Endothelial cell of umbilical vein (primary cell): ENCODE measurements around the gene NFATC3. TPM values are rescaled to one million over a fixed set of nuclear protein-coding genes. Genes with fewer than 3 reads are reported as not detected.

Experiments used
- BruUV-seq: library from RNA; stranded (reverse); fragments of 400-500 nt; replicated peaks from 2 replicates; lab custom pipeline; 2021; lab: Mats Ljungman, UMichigan
- CTCF ChIA-PET: fragments of 300-600, 350-600 bp; sonication (Branson Sonifier 250); formaldehyde crosslinking; loops from one replicate; lab custom pipeline; 2021; ENCODE audit warnings: antibody characterized with exemption, inconsistent platforms; lab: Charles Lee
- POLR2A ChIA-PET: fragments of 300-600, 350-600 bp; sonication (Branson Sonifier 250); formaldehyde crosslinking; loops from one replicate; lab custom pipeline; 2021; ENCODE audit warnings: antibody characterized with exemption, inconsistent platforms; lab: Charles Lee
- DNase-seq: peaks from one replicate; pipeline ENCODE4 v3.0.0-alpha.2; 2011; ENCODE audit warnings: low read depth, low spot score
- FAIRE-seq: peaks from 2 replicates; lab custom pipeline; 2011; peaks lifted over from hg19 to GRCh38; lab: Jason Lieb, UNC
- H2AFZ ChIP-seq: 2 replicates; pipeline ENCODE4 v1.6.0; 2012; ENCODE audit warnings: low read depth, low read length, control low read depth, inconsistent platforms
- H3K27ac ChIP-seq: 2 replicates; pipeline ENCODE4 v1.5.1; 2011; ENCODE audit warnings: low read depth, mild to moderate bottlenecking, control low read depth, low read length, moderate library complexity; ENCODE audit not compliant: insufficient read depth
- H3K27me3 ChIP-seq, 2 experiments: 2 replicates each; pipeline versions ENCODE4 v1.6.0 to v1.6.1; 2011; ENCODE audit warnings: low read length in 2 of 2, mixed read lengths in 1 of 2; ENCODE audit not compliant: control insufficient read depth in 2 of 2, insufficient read depth in 2 of 2
- H3K36me3 ChIP-seq, 2 experiments: 2 replicates in 1 of 2; 3 replicates in 1 of 2; pipeline ENCODE4 v1.5.1; 2011; ENCODE audit warnings: low read length in 2 of 2, mild to moderate bottlenecking in 1 of 2, moderate library complexity in 1 of 2; ENCODE audit not compliant: control insufficient read depth in 2 of 2, insufficient read depth in 2 of 2; ENCODE audit errors: extremely low read depth in 1 of 2
- H3K4me1 ChIP-seq: 3 replicates; pipeline ENCODE4 v1.5.1; 2011; ENCODE audit warnings: mild to moderate bottlenecking, low read length; ENCODE audit not compliant: control insufficient read depth, insufficient read depth; ENCODE audit errors: extremely low read depth
- H3K4me2 ChIP-seq: 2 replicates; pipeline ENCODE4 v1.6.1; 2011; ENCODE audit warnings: low read length, control low read depth, mixed read lengths; ENCODE audit not compliant: insufficient read depth
- H3K4me3 ChIP-seq, 3 experiments: fragments of 200-600 bp in 1 of 3; sonication (generic), shearing (Covaris generic) in 1 of 3; replicated peaks in 1 of 3; 2 replicates each; pipeline ENCODE4 v1.5.1; 2011 to 2016; ENCODE audit warnings: control low read depth in 3 of 3, low read length in 3 of 3, mild to moderate bottlenecking in 2 of 3, inconsistent platforms in 1 of 3, low read depth in 1 of 3, moderate library complexity in 1 of 3; ENCODE audit not compliant: insufficient read depth in 1 of 3
- H3K79me2 ChIP-seq: 2 replicates; pipeline ENCODE4 v1.6.0; 2012; ENCODE audit warnings: low read length, inconsistent platforms; ENCODE audit not compliant: control insufficient read depth, insufficient read depth
- H3K9ac ChIP-seq: replicated peaks from 2 replicates; pipeline ENCODE3; 2011; ENCODE audit warnings: low read length, control low read depth; ENCODE audit not compliant: insufficient read depth; ENCODE audit errors: extremely low read depth
- H3K9me1 ChIP-seq: replicated peaks from 3 replicates; pipeline ENCODE4 v1.6.0; 2011; ENCODE audit warnings: mild to moderate bottlenecking, low read length; ENCODE audit not compliant: control insufficient read depth, insufficient read depth; ENCODE audit errors: extremely low read depth
- H3K9me3 ChIP-seq: replicated peaks from 2 replicates; pipeline ENCODE4 v1.5.1; 2012; ENCODE audit warnings: low read length, inconsistent platforms; ENCODE audit not compliant: control insufficient read depth, insufficient read depth
- H4K20me1 ChIP-seq: replicated peaks from 2 replicates; pipeline ENCODE3; 2011; ENCODE audit warnings: mild to moderate bottlenecking, low read length; ENCODE audit not compliant: control insufficient read depth, insufficient read depth; ENCODE audit errors: extremely low read depth
- EZH2 ChIP-seq: IDR thresholded peaks from 2 replicates; pipeline ENCODE4 v1.6.1; 2012; ENCODE audit warnings: borderline replicate concordance, low read depth, mild to moderate bottlenecking, moderate library complexity, low read length, inconsistent platforms; ENCODE audit not compliant: severe bottlenecking
- FOS ChIP-seq: IDR thresholded peaks from 2 replicates; pipeline ENCODE4 v1.6.1; 2011; ENCODE audit warnings: mild to moderate bottlenecking, low read length, moderate library complexity, borderline replicate concordance; ENCODE audit not compliant: insufficient read depth
- GATA2 ChIP-seq: IDR thresholded peaks from 2 replicates; pipeline ENCODE4 v1.7.0; 2011; ENCODE audit warnings: low read depth, mild to moderate bottlenecking, moderate library complexity, mixed read lengths, low read length; ENCODE audit not compliant: insufficient read length, insufficient read depth
- JUN ChIP-seq: IDR thresholded peaks from 2 replicates; pipeline ENCODE4 v1.6.1; 2011; ENCODE audit warnings: borderline replicate concordance, low read depth; ENCODE audit not compliant: insufficient read length, insufficient read depth
- MYC ChIP-seq: IDR thresholded peaks from one replicate; pipeline ENCODE4 v1.6.1; 2011; ENCODE audit warnings: mild to moderate bottlenecking, low read depth, low read length
- POLR2A ChIP-seq: IDR thresholded peaks from 2 replicates; pipeline ENCODE4 v1.6.1; 2012; ENCODE audit warnings: low read depth, mild to moderate bottlenecking, control low read depth, low read length
- POLR2AphosphoS5 ChIP-seq: IDR thresholded peaks from 2 replicates; pipeline ENCODE4 v1.6.1; 2012; ENCODE audit warnings: low read depth, mild to moderate bottlenecking, control low read depth, low read length, moderate library complexity; ENCODE audit not compliant: insufficient read depth
- dilution Hi-C: fragments of 300-500 bp; cut with MboI; formaldehyde crosslinking; loops from one replicate; pipeline ENCODE4 v1.15.0; 2019; ENCODE audit warnings: low sequenced_read_pairs; ENCODE audit not compliant: extremely low pct_ligation_motif_present
- intact Hi-C: fragments of 100-400 bp; cut with micrococcal nuclease; formaldehyde crosslinking; loops from one replicate; pipeline ENCODE4 v1.10.0; 2022
- polyA plus RNA-seq, 4 experiments: library from polyadenylated mRNA; depleted of rRNA in 3 of 4; stranded (reverse) in 3 of 4; unstranded in 1 of 4; fragments of >200 nt; gene quantifications; 2 replicates each; pipeline versions ENCODE4 v1.2.1 to v1.2.3, GENCODE V29; 2011 to 2012; ENCODE audit warnings: missing spikeins in 1 of 4
- total RNA-seq: library from RNA; stranded (reverse); gene quantifications from 2 replicates; pipeline ENCODE4 v1.2.3, GENCODE V29; 2021
- TF ChIP-seq, protein P1 (sequence below): IDR thresholded peaks from 2 replicates; pipeline ENCODE4 v1.6.1; 2011; ENCODE audit not compliant: insufficient read depth, insufficient read length
- TF ChIP-seq, protein P2 (sequence below), 2 donors: IDR thresholded peaks; 1 replicate in 1 of 2; 2 replicates in 1 of 2; pipeline ENCODE4 v1.5.1; 2011; ENCODE audit warnings: low read length in 2 of 2, mild to moderate bottlenecking in 2 of 2, moderate library complexity in 2 of 2, control low read depth in 1 of 2, inconsistent platforms in 1 of 2, low read depth in 1 of 2; ENCODE audit not compliant: insufficient read depth in 1 of 2; ENCODE audit errors: extremely low read depth in 1 of 2

NFATC3 gene
- total and polyA plus RNA-seq, 2 donors (not counting 3 experiments of a cell fraction or from before 2014, with no cell fraction given) = 15.6 to 33.1 TPM

DNA sequence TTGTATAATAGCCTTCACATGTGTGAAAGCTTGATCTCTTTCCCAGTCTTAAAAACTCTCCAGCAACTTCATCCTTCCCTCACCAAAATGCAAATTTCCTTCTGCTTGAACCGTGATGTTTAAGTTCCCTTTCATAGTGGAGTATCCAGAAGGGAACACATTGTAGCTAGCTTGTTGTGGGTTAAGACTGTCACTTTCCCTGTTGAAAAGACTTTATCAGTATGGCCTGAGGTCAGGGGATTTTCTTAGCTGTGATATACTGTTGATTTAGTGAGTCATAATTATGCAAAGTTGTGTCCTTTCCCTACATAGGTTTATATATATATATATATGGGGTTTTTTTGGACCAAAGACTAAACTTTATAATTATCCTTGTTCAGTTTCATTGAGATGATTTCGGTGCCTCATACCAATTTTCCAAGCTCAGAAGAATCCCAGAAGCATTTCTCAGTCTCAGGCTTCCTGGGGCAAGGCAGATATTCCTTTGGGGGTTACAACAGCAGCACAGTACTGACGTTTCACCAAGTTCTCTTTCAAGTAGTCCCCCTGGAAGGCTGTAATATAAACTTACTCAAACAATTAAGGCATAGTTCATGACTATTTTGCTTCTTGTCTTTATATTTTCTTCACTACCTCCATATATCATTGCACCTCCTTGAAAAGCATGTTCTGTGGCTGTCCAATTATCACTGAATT lies 115.1 kb downstream of the NFATC3 start:
- Histone ChIP-seq H3K9ac (no peak overlapping the region), H3K36me3 (no peaks in the 10 kb centered on the region), H3K27me3 (no peaks in the 10 kb centered on the region), H3K9me3 (no peaks in the 10 kb centered on the region), H2AFZ (no peak overlapping the region), H4K20me1 (peaks cover 2% of the 10 kb centered on the region), H3K4me3 (no peak overlapping the region), H3K27ac (no peak overlapping the region), H3K9me1 (no peaks in the 10 kb centered on the region), H3K79me2 (no peaks in the 10 kb centered on the region), H3K4me2 (no peak overlapping the region), H3K4me1 (peaks cover 7% of the 10 kb centered on the region)
- DNase-seq (peak; percentile 65), FAIRE-seq (no peak)
- intact Hi-C loops = no loop called here
- TF ChIP-seq POLR2A (no peak), EZH2 (no peak), MYC (no peak), JUN (peak; percentile 8), GATA2 (no peak), POLR2AphosphoS5 (no peak), FOS (peak; percentile 36)
- TF ChIP-seq, protein P1, sequence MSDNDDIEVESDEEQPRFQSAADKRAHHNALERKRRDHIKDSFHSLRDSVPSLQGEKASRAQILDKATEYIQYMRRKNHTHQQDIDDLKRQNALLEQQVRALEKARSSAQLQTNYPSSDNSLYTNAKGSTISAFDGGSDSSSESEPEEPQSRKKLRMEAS = no peak
- TF ChIP-seq, protein P2, sequence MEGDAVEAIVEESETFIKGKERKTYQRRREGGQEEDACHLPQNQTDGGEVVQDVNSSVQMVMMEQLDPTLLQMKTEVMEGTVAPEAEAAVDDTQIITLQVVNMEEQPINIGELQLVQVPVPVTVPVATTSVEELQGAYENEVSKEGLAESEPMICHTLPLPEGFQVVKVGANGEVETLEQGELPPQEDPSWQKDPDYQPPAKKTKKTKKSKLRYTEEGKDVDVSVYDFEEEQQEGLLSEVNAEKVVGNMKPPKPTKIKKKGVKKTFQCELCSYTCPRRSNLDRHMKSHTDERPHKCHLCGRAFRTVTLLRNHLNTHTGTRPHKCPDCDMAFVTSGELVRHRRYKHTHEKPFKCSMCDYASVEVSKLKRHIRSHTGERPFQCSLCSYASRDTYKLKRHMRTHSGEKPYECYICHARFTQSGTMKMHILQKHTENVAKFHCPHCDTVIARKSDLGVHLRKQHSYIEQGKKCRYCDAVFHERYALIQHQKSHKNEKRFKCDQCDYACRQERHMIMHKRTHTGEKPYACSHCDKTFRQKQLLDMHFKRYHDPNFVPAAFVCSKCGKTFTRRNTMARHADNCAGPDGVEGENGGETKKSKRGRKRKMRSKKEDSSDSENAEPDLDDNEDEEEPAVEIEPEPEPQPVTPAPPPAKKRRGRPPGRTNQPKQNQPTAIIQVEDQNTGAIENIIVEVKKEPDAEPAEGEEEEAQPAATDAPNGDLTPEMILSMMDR (IDR thresholded peaks at IDR 0.05; ENCODE audit: extremely low read depth in 1 of 2, insufficient read depth in 1 of 2, low read depth in 1 of 2, low read length in 2 of 2) = no peak
- dilution Hi-C loops = no loop called here
- ChIA-PET CTCF (interaction anchor here (0.5 to 1.3 kb wide), 3 partner anchors 22 to 144 kb away, joined by 3 to 5 read pairs (median 3); no protein-coding TSS in a partner anchor), POLR2A (interaction anchor here (0.8 kb wide), 1 partner anchor 120 kb away, joined by 5 read pairs; no protein-coding TSS in a partner anchor)
- no TSS peak for BruUV-seq
